KMS-11 (cell line): ENCODE results near the gene RIPK3.

Experiments
- H2AFZ ChIP-seq: fragments of 200-600 bp; sonication (generic); 2 replicates; pipeline ENCODE4 v1.6.1; 2016; ENCODE audit warnings: antibody characterized with exemption, mixed run types, low read depth
- H3K27ac ChIP-seq: fragments of 200-600 bp; sonication (generic); 2 replicates; pipeline ENCODE4 v1.6.1; 2016; ENCODE audit warnings: mild to moderate bottlenecking, mixed run types
- H3K27me3 ChIP-seq: fragments of 200-600 bp; sonication (generic); 2 replicates; pipeline ENCODE4 v1.6.1; 2017; ENCODE audit warnings: mild to moderate bottlenecking, low read depth, mixed run types, moderate library complexity; ENCODE audit not compliant: insufficient read depth
- H3K36me3 ChIP-seq: fragments of 200-600 bp; sonication (generic); 2 replicates; pipeline ENCODE4 v1.6.1; 2017; ENCODE audit warnings: mild to moderate bottlenecking, mixed run types; ENCODE audit not compliant: insufficient read depth
- H3K4me1 ChIP-seq: fragments of 200-600 bp; sonication (generic); 2 replicates; pipeline ENCODE4 v1.6.1; 2016; ENCODE audit warnings: mild to moderate bottlenecking, low read depth, mixed run types; ENCODE audit not compliant: poor library complexity, severe bottlenecking
- H3K4me2 ChIP-seq: fragments of 200-600 bp; sonication (generic); 2 replicates; pipeline ENCODE4 v1.7.0; 2016; ENCODE audit warnings: mild to moderate bottlenecking, mixed run types
- H3K4me3 ChIP-seq: fragments of 200-600 bp; sonication (generic); IDR thresholded peaks from 2 replicates; pipeline ENCODE4 v1.6.1; 2017; ENCODE audit warnings: low read depth, low read length, mixed read lengths; ENCODE audit not compliant: insufficient read depth
- H3K79me2 ChIP-seq: fragments of 200-600 bp; sonication (generic); 2 replicates; pipeline ENCODE4 v1.6.1; 2016; ENCODE audit warnings: low read depth, mixed run types; ENCODE audit not compliant: insufficient read depth
- H3K9ac ChIP-seq: fragments of 200-600 bp; sonication (generic); 2 replicates; pipeline ENCODE4 v1.6.1; 2016; ENCODE audit warnings: mild to moderate bottlenecking, mixed run types
- H4K20me1 ChIP-seq: fragments of 200-600 bp; sonication (generic); 2 replicates; pipeline ENCODE4 v1.6.1; 2016; ENCODE audit warnings: mild to moderate bottlenecking, mixed run types; ENCODE audit not compliant: insufficient read depth
- TF ChIP-seq, protein P1 (sequence below): fragments of 200-600 bp; sonication (generic); conservative IDR thresholded peaks from 2 replicates; pipeline ENCODE4 v1.6.1; 2017; ENCODE audit warnings: low read depth, mild to moderate bottlenecking, antibody characterized with exemption, low read length, moderate library complexity, mixed read lengths

The RIPK3 gene

DNA sequence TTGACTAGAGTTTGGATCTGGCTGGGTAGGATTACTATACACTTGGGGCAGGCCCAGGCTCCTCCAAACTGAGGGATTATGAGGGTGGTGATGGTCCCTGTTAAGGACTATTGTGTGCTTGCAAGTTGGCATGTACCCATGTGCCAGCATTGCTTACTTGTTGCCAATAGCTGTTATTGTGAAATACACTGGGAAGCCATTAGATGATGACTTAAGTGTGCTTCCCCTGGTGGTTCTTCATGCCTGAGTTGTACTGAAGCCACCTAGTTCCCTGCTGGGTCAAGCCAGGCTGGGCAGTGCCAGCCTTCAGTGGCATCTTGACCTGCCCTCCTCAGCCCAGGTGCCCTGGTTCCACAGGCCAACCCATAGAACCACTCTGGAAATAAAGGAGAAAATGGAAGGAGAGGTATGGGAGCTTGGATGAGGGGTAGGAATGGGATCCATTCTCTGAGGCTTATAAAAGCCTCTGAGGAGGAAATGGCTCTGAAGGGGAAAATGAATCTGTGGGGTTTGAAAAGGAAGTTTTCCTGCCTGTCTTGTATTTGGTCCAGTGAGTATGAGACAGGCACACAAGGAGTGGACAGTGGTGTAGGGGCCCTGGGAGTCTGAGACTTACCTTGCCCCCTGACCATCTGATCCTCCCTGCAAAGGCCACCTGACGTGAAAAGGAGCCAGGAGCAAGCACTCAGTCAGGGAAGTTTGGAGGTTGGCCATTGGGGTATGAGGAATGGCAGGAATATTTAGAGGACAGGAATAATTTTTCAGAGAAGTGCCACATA is 27.8 kb downstream of the RIPK3 start:
- H3K4me1 ChIP-seq: peaks cover 37% of the 10 kb centered on the region
- H3K4me3 ChIP-seq: no peak overlapping the region
- H3K9ac ChIP-seq: peak overlapping the region; percentile 77
- no peaks in the 10 kb centered on the region for H3K36me3 ChIP-seq
- TF ChIP-seq, protein P1, sequence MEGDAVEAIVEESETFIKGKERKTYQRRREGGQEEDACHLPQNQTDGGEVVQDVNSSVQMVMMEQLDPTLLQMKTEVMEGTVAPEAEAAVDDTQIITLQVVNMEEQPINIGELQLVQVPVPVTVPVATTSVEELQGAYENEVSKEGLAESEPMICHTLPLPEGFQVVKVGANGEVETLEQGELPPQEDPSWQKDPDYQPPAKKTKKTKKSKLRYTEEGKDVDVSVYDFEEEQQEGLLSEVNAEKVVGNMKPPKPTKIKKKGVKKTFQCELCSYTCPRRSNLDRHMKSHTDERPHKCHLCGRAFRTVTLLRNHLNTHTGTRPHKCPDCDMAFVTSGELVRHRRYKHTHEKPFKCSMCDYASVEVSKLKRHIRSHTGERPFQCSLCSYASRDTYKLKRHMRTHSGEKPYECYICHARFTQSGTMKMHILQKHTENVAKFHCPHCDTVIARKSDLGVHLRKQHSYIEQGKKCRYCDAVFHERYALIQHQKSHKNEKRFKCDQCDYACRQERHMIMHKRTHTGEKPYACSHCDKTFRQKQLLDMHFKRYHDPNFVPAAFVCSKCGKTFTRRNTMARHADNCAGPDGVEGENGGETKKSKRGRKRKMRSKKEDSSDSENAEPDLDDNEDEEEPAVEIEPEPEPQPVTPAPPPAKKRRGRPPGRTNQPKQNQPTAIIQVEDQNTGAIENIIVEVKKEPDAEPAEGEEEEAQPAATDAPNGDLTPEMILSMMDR: no peak
- H2AFZ ChIP-seq: 0 out of 2 replicates have a peak overlapping the region, but pooled peaks have one; percentile 34
- peak overlapping the region; percentile 80 for H3K27ac ChIP-seq
- H4K20me1 ChIP-seq: no peaks in the 10 kb centered on the region
- H3K4me2 ChIP-seq: peak overlapping the region; percentile 91
- H3K79me2 ChIP-seq: peaks cover 9% of the 10 kb centered on the region; the same call in 1 of the 2 replicates
- no peaks in the 10 kb centered on the region for H3K27me3 ChIP-seq

DNA sequence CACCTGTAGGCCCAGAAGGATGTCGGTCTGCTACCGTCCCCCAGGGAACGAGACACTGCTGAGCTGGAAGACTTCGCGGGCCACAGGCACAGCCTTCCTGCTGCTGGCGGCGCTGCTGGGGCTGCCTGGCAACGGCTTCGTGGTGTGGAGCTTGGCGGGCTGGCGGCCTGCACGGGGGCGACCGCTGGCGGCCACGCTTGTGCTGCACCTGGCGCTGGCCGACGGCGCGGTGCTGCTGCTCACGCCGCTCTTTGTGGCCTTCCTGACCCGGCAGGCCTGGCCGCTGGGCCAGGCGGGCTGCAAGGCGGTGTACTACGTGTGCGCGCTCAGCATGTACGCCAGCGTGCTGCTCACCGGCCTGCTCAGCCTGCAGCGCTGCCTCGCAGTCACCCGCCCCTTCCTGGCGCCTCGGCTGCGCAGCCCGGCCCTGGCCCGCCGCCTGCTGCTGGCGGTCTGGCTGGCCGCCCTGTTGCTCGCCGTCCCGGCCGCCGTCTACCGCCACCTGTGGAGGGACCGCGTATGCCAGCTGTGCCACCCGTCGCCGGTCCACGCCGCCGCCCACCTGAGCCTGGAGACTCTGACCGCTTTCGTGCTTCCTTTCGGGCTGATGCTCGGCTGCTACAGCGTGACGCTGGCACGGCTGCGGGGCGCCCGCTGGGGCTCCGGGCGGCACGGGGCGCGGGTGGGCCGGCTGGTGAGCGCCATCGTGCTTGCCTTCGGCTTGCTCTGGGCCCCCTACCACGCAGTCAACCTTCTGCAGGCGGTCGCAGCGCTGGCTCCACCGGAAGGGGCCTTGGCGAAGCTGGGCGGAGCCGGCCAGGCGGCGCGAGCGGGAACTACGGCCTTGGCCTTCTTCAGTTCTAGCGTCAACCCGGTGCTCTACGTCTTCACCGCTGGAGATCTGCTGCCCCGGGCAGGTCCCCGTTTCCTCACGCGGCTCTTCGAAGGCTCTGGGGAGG is 28.9 kb downstream of the RIPK3 start, which contains the start of gene LTB4R:
Gene LTB4R, plus strand, starts transcription at position 857 of the 959 bp plus-strand sequence. CDS start 4,150 bp downstream, outside the sequence.
- Histone ChIP-seq H3K36me3 (no peaks in the 10 kb centered on the region), H3K79me2 (peaks cover 9% of the 10 kb centered on the region; the same call in 1 of the 2 replicates), H2AFZ (peak within 1 kb of the TSS; percentile 34), H3K27me3 (no peaks in the 10 kb centered on the region), H3K4me1 (peaks cover 37% of the 10 kb centered on the region), H3K27ac (peak within 1 kb of the TSS; percentile 80), H3K4me2 (peak within 1 kb of the TSS; percentile 91), H3K9ac (peak within 1 kb of the TSS; percentile 77), H3K4me3 (no peak within 1 kb of the TSS), H4K20me1 (no peaks in the 10 kb centered on the region)
- TF ChIP-seq, protein P1: peak; percentile 18; the same call in 1 of the 2 replicates

DNA sequence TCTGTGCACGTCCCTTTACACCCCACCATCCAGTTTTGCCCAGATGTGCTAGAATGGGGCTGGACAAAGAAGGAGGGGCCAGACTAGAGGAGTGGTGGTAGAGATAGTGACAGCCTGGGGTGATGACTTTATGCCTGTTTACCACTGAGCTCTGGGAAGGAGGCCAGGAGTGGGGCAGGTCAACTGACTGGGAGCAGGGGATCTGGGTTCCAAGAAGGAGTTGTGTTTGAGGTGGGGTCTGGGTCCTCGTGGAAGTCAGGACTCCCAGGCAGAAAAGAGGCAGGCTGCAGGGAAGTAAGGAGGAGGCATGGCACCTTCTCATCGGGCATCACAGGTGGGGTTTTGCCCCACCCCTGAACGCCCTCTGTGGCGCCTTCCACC is 29.5 kb downstream of the RIPK3 start:
- Histone ChIP-seq H3K27ac (peak overlapping the region; percentile 80), H3K27me3 (no peaks in the 10 kb centered on the region), H3K4me3 (no peak overlapping the region), H4K20me1 (no peaks in the 10 kb centered on the region), H3K79me2 (peaks cover 9% of the 10 kb centered on the region; the same call in 1 of the 2 replicates), H3K9ac (peak overlapping the region; percentile 77; the same call in 1 of the 2 replicates), H3K4me2 (peak overlapping the region; percentile 66), H2AFZ (no peak overlapping the region), H3K36me3 (no peaks in the 10 kb centered on the region), H3K4me1 (peaks cover 37% of the 10 kb centered on the region)
- TF ChIP-seq, protein P1: no peak

GRCh38 chr14:24309538-24310264 is 30.1 kb downstream of the RIPK3 start, which contains the start of gene LTB4R2:
Gene LTB4R2, plus strand, starts transcription at chr14:24310140. Its CDS starts 525 bp downstream, at chr14:24310665.
- Histone ChIP-seq H2AFZ (peak within 1 kb of the TSS; percentile 34), H3K4me2 (peak within 1 kb of the TSS; percentile 66), H3K4me3 (no peak within 1 kb of the TSS)

More at GRCh38 chr14:24309538-24310264, 30.1 kb downstream of the RIPK3 start, which contains the start of gene LTB4R2:
- TF ChIP-seq, protein P1: no peak
- Histone ChIP-seq H3K27ac (peak within 1 kb of the TSS; percentile 80), H3K9ac (peak within 1 kb of the TSS; percentile 77), H3K4me1 (peaks cover 37% of the 10 kb centered on the region), H3K79me2 (peaks cover 9% of the 10 kb centered on the region; the same call in 1 of the 2 replicates), H3K27me3 (no peaks in the 10 kb centered on the region), H4K20me1 (no peaks in the 10 kb centered on the region), H3K36me3 (no peaks in the 10 kb centered on the region)
